Mesenchymal stem cell (in vitro differentiated cells and primary cell): ENCODE results near the gene SLC25A36.
A peak's percentile ranks its signal among the peaks of the same experiment; 100 is the strongest.

Source experiments
- DNase-seq: peaks from one replicate; pipeline ENCODE4 v3.0.0-alpha.2; 2013
- H2AFZ ChIP-seq: one replicate; pipeline ENCODE4 v1.6.1; 2013; ENCODE audit warnings: low read depth, mild to moderate bottlenecking, control low read depth, inconsistent platforms, low read length, moderate library complexity
- H2AK5ac ChIP-seq: 2 replicates; pipeline ENCODE4 v1.6.1; 2013; ENCODE audit warnings: low read length, moderate library complexity, mild to moderate bottlenecking, inconsistent platforms; ENCODE audit not compliant: severe bottlenecking
- H2BK120ac ChIP-seq: one replicate; pipeline ENCODE4 v1.6.1; 2013; ENCODE audit warnings: low read depth, mild to moderate bottlenecking, inconsistent platforms, low read length, moderate library complexity
- H2BK12ac ChIP-seq, 2 experiments: one replicate each; pipeline ENCODE4 v1.6.1; 2013; ENCODE audit warnings: inconsistent platforms in 2 of 2, low read length in 2 of 2, mild to moderate bottlenecking in 2 of 2, moderate library complexity in 2 of 2, control low read depth in 1 of 2
- H2BK15ac ChIP-seq: one replicate; pipeline ENCODE4 v1.6.1; 2013; ENCODE audit warnings: mild to moderate bottlenecking, low read depth, inconsistent platforms; ENCODE audit not compliant: poor library complexity, severe bottlenecking
- H2BK5ac ChIP-seq: 2 replicates; pipeline ENCODE4 v1.6.1; 2013; ENCODE audit warnings: low read depth, mild to moderate bottlenecking, low read length, control low read depth, inconsistent platforms; ENCODE audit not compliant: poor library complexity, severe bottlenecking
- H3K14ac ChIP-seq, 2 experiments: one replicate each; pipeline ENCODE4 v1.6.1; 2013; ENCODE audit warnings: inconsistent platforms in 2 of 2, low read length in 2 of 2, control low read depth in 1 of 2, mild to moderate bottlenecking in 1 of 2, moderate library complexity in 1 of 2
- H3K18ac ChIP-seq, 2 experiments: one replicate each; pipeline ENCODE4 v1.6.1; 2013; ENCODE audit warnings: inconsistent platforms in 2 of 2, low read length in 2 of 2, control low read depth in 1 of 2, low read depth in 1 of 2, mild to moderate bottlenecking in 1 of 2
- H3K23ac ChIP-seq, 2 experiments: one replicate each; pipeline ENCODE4 v1.6.1; 2013; ENCODE audit warnings: inconsistent platforms in 2 of 2, low read length in 2 of 2, mild to moderate bottlenecking in 2 of 2, moderate library complexity in 2 of 2, control low read depth in 1 of 2
- H3K27ac ChIP-seq: 2 replicates; pipeline ENCODE4 v1.5.1; 2013; ENCODE audit warnings: mild to moderate bottlenecking, moderate library complexity, low read length, control low read depth, inconsistent platforms; ENCODE audit not compliant: poor library complexity, severe bottlenecking
- H3K27me3 ChIP-seq, 2 experiments: 2 replicates each; pipeline versions ENCODE4 v1.6.1 to v1.7.0; 2013; ENCODE audit warnings: low read length in 2 of 2, mild to moderate bottlenecking in 2 of 2, moderate library complexity in 2 of 2, control low read depth in 1 of 2, inconsistent platforms in 1 of 2; ENCODE audit not compliant: control insufficient read depth in 1 of 2, insufficient read depth in 1 of 2
- H3K36me3 ChIP-seq, 2 experiments: 2 replicates each; pipeline versions ENCODE4 v1.6.1 to v1.7.0; 2013; ENCODE audit warnings: low read length in 2 of 2, control low read depth in 1 of 2, inconsistent platforms in 1 of 2, low read depth in 1 of 2, mild to moderate bottlenecking in 1 of 2; ENCODE audit not compliant: insufficient read depth in 2 of 2, control insufficient read depth in 1 of 2
- H3K4ac ChIP-seq, 2 experiments: one replicate each; pipeline ENCODE4 v1.6.1; 2013; ENCODE audit warnings: inconsistent platforms in 2 of 2, low read length in 2 of 2, mild to moderate bottlenecking in 2 of 2, moderate library complexity in 2 of 2, control low read depth in 1 of 2, low read depth in 1 of 2
- H3K4me1 ChIP-seq: 2 replicates; pipeline ENCODE4 v1.6.1; 2013; ENCODE audit warnings: low read depth, low read length, control low read depth; ENCODE audit not compliant: control insufficient read depth, insufficient read depth
- H3K4me2 ChIP-seq: 2 replicates; pipeline ENCODE4 v1.6.1; 2013; ENCODE audit warnings: low read length, mild to moderate bottlenecking, inconsistent platforms; ENCODE audit not compliant: poor library complexity, severe bottlenecking
- H3K4me3 ChIP-seq, 2 experiments: 2 replicates each; pipeline versions ENCODE4 v1.5.1 to v1.7.0; 2013; ENCODE audit warnings: low read length in 2 of 2, mild to moderate bottlenecking in 2 of 2, control low read depth in 1 of 2, low read depth in 1 of 2; ENCODE audit not compliant: insufficient read depth in 1 of 2
- H3K79me1 ChIP-seq: replicated peaks from 2 replicates; pipeline ENCODE4 v1.6.1; 2013; ENCODE audit warnings: mild to moderate bottlenecking, control low read depth, low read length, inconsistent platforms; ENCODE audit not compliant: poor library complexity, severe bottlenecking
- H3K9ac ChIP-seq: 2 replicates; pipeline ENCODE4 v1.7.0; 2013; ENCODE audit warnings: mild to moderate bottlenecking, low read length, moderate library complexity
- H3K9me3 ChIP-seq: 2 replicates; pipeline ENCODE4 v1.7.0; 2013; ENCODE audit warnings: mild to moderate bottlenecking, low read length; ENCODE audit not compliant: control insufficient read depth
- H4K8ac ChIP-seq: one replicate; pipeline ENCODE4 v1.6.1; 2013; ENCODE audit warnings: inconsistent platforms, mild to moderate bottlenecking, low read length, moderate library complexity
- H4K91ac ChIP-seq: one replicate; pipeline ENCODE4 v1.6.1; 2013; ENCODE audit warnings: mild to moderate bottlenecking, low read length, inconsistent platforms
- WGBS: methylation state at CpG from one replicate; pipeline ENCODE4 v1.1.7; 2013; ENCODE audit warnings: mixed read lengths; 5-methylcytosine and 5-hydroxymethylcytosine counted together

SLC25A36 gene

DNA sequence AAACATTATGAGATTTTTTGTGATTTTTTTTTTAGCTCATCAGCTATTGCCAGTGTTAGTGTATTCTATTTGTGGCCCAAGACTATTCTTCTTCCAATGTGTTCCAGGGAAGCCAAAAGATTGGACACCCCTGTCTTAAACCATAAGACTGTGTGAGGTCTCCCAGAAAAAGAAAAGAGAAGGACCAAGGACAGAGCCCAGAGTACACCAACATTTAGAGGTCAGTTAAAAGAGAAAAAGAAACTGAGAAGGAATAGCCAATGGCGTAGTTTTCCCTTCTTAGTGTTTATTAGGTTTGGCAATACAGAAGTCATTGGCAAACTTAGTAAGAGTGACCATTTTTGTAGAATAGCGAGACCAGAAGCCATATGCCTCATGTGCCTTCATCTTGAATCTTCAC lies 36.1 kb upstream of the SLC25A36 start:
- Histone ChIP-seq H3K4me3 (no peak overlapping the region), H4K8ac (no peak overlapping the region), H3K4me1 (no peaks in the 10 kb centered on the region), H3K79me1 (no peaks in the 10 kb centered on the region), H2BK15ac (no peak overlapping the region), H3K36me3 (no peaks in the 10 kb centered on the region), H2BK5ac (no peak overlapping the region), H3K9me3 (no peaks in the 10 kb centered on the region), H3K27me3 (peaks cover 0 to 6% of the 10 kb centered on the region in 2 experiments), H2AFZ (no peak overlapping the region), H3K27ac (no peak overlapping the region), H3K18ac (no peak overlapping the region), H3K4ac (no peak overlapping the region), H2BK12ac (no peak overlapping the region), H3K14ac (no peak overlapping the region), H2BK120ac (no peak overlapping the region), H4K91ac (no peak overlapping the region), H3K23ac (no peak overlapping the region), H2AK5ac (no peak overlapping the region), H3K9ac (no peak overlapping the region), H3K4me2 (no peak overlapping the region)
- WGBS, result 82% methylated on average over 2 of the region's 2 CpGs
- no peak for DNase-seq

DNA sequence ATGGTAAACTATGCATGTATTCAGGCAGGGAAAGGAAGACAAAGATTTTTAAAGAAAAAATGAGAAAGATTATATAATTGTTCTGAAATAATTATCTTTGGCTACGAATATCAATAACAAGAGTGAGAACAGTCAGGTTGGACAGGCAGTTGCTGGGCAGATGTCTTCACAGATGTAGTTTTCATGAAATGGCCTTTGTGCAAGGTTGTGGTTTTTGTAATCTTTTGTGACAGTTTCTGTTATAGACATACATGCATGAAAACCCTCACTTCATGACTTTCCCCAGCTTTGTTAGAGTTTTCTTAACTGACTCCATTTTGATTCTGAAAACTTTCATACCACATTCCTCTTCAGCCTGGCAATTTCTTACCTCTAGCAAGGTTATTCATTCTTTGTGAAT lies 34.9 kb upstream of the SLC25A36 start:
- Histone ChIP-seq H3K27ac (no peak overlapping the region), H3K23ac (no peak overlapping the region), H3K4ac (no peak overlapping the region), H3K4me3 (no peak overlapping the region), H3K4me2 (no peak overlapping the region), H2AK5ac (no peak overlapping the region), H3K79me1 (no peaks in the 10 kb centered on the region), H2AFZ (no peak overlapping the region), H4K91ac (no peak overlapping the region), H3K4me1 (no peaks in the 10 kb centered on the region), H3K9ac (no peak overlapping the region), H3K14ac (no peak overlapping the region), H3K9me3 (no peaks in the 10 kb centered on the region), H2BK120ac (no peak overlapping the region), H3K36me3 (no peaks in the 10 kb centered on the region), H2BK12ac (no peak overlapping the region), H4K8ac (no peak overlapping the region), H3K27me3 (peaks cover 0 to 6% of the 10 kb centered on the region in 2 experiments), H2BK15ac (no peak overlapping the region), H3K18ac (no peak overlapping the region), H2BK5ac (no peak overlapping the region)
- WGBS, result 80% methylated on average over 1 of the region's 1 CpG
- DNase-seq, result no peak

DNA sequence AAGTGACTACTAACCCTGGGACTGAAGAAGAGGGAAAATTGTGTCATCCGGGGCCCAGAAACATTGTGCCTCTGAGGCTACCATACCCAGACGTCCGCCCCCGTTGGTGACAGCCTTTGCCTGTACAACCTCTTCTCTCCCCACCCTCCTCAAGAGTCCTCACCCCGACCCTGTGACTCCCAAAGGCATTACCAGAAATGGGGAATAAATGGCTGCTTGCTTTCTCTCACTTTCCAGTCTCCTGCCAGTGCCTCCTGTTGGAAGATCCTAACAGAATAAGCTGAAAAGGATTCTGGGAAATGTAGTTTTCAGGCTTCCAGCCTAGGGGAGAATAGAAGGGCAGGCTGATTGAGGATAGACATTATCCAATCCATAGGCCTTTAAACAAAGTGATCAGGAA lies 30.8 kb upstream of the SLC25A36 start:
- no peak overlapping the region for H3K27ac ChIP-seq
- no peak overlapping the region for H3K23ac ChIP-seq
- no peak overlapping the region for H4K8ac ChIP-seq
- no peaks in the 10 kb centered on the region for H3K9me3 ChIP-seq
- H3K4me2 ChIP-seq, result no peak overlapping the region
- H3K27me3 ChIP-seq, result peaks cover 1 to 13% of the 10 kb centered on the region in 2 experiments
- no peak overlapping the region for H3K18ac ChIP-seq
- no peak overlapping the region for H2AK5ac ChIP-seq
- no peak overlapping the region for H2BK15ac ChIP-seq
- peak overlapping the region in 1 of 2 experiments; percentile 69 for H3K4me3 ChIP-seq
- H2BK5ac ChIP-seq, result no peak overlapping the region
- no peak overlapping the region for H4K91ac ChIP-seq
- no peak overlapping the region for H3K4ac ChIP-seq
- H3K79me1 ChIP-seq, result no peaks in the 10 kb centered on the region
- DNase-seq, result peak; percentile 18
- H3K36me3 ChIP-seq, result no peaks in the 10 kb centered on the region
- H3K14ac ChIP-seq, result no peak overlapping the region
- no peak overlapping the region for H2BK120ac ChIP-seq
- no peaks in the 10 kb centered on the region for H3K4me1 ChIP-seq
- no peak overlapping the region for H2AFZ ChIP-seq
- 37% methylated on average over 5 of the region's 5 CpGs for WGBS
- H2BK12ac ChIP-seq, result no peak overlapping the region
- H3K9ac ChIP-seq, result peak overlapping the region; percentile 51

DNA sequence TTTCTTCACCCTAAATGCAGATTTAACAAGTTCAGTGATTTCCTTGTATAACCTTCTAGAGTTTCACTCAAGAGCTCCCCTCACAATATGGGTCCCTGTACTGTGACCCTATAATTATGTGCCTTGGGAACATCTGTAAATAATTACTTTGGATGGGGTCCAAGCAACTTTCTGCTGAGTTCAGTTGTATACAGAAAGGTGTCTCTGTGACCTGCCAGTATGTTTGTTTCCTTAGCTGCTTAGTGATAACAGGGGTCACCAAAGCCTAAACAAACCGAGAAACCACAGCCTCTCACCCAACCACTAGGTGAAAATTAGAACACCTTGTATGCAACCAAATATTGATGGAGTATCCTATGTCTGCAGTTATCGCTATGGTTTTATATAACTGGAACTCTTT lies 29.8 kb upstream of the SLC25A36 start:
- no peak overlapping the region for H2AK5ac ChIP-seq
- no peaks in the 10 kb centered on the region for H3K36me3 ChIP-seq
- no peak overlapping the region for H3K18ac ChIP-seq
- no peak overlapping the region for H3K4me2 ChIP-seq
- no peaks in the 10 kb centered on the region for H3K9me3 ChIP-seq
- no peak overlapping the region for H3K27ac ChIP-seq
- peaks cover 6 to 14% of the 10 kb centered on the region in 2 experiments for H3K27me3 ChIP-seq
- H3K4me3 ChIP-seq, result no peak overlapping the region
- H2BK15ac ChIP-seq, result no peak overlapping the region
- no peak overlapping the region for H3K9ac ChIP-seq
- H4K8ac ChIP-seq, result no peak overlapping the region
- H3K14ac ChIP-seq, result no peak overlapping the region
- H4K91ac ChIP-seq, result no peak overlapping the region
- H3K4me1 ChIP-seq, result no peaks in the 10 kb centered on the region
- H3K4ac ChIP-seq, result no peak overlapping the region
- no peak overlapping the region for H2BK5ac ChIP-seq
- H2BK120ac ChIP-seq, result no peak overlapping the region
- no peak overlapping the region for H3K23ac ChIP-seq
- H3K79me1 ChIP-seq, result no peaks in the 10 kb centered on the region
- DNase-seq, result no peak
- no peak overlapping the region for H2AFZ ChIP-seq
- WGBS, result 80% methylated on average over 1 of the region's 2 CpGs
- H2BK12ac ChIP-seq, result no peak overlapping the region
